Suppressor macrophage (primary cell): ENCODE data around the gene MAPK6.
"Not testable (repeated sequence)": the region's sequence is repeated elsewhere in the genome, so short reads cannot be mapped to it uniquely, and the experiment has no call there.

Experiments
- DNase-seq, 4 experiments: peaks; one replicate each; pipeline ENCODE4 v3.0.0-alpha.2; 2020 to 2022
- total RNA-seq, 17 experiments: gene quantifications; one replicate each; lab custom pipeline; 2026; ENCODE audit warnings: mixed read lengths in 6 of 17, inconsistent platforms in 3 of 17; lab: John Stamatoyannopoulos, UW

The MAPK6 gene
- 64.4 to 223 (median 124) reads per million in 17 experiments for total RNA-seq

DNA sequence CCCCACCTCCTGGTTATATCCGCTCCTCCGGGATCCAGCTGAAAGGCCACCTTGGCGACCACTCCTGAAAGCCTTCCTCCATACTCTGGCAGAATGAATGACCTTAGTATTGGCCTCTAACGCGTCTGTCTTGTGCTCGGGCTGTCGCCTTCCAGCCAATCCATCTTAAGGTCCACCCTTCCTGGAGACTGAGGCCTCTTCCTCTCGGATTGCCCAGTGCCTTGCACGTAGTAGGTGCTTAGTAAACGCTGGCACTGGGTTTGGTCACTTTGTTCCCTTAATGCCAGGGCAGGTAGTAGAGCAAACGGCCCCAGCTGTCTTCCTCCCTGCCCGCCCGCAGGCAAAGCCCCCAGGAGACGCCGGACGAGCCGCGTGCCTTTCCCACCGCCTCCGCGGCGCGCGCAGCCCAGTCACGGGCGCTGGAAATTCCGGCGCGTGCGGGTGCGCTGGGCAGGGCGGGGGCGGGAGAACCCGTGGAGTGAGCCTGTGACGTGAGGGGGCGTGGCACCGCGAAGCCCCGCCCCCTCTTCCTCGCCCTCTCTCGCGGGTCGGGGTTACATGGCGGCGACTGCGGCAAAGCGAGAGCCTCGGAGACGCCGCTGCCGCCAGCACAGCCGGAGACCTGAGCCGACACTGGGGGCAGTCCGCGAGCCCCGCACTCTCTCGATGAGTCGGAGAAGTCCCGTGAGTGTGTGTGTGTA is at the start of gene MAPK6:
Gene MAPK6 (plus strand): TSS at position 527 of the 701 bp plus-strand sequence. CDS start 27,242 bp downstream, outside the sequence.
- DNase-seq, result peak; percentile 96 to 98 (median 98)

DNA sequence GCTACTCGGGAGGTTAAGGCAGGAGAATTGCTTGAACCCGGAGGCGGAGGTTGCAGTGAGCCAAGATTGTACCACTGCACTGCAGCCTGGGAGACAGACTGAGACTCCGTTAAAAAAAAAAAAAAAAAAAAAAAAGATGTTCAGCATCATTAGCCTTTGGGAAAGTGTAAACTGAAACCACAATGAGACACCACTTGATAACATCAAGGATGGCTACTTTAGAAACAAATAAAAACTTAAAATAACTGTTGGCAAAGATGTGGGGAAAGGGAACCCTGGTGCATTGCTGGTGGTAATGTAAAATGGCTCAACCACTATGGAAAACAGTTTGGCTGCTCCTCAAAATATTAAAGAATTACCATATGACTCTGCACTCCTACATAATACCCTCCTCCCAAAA is 49.3 kb upstream of the MAPK6 start:
- DNase-seq, result no peak

DNA sequence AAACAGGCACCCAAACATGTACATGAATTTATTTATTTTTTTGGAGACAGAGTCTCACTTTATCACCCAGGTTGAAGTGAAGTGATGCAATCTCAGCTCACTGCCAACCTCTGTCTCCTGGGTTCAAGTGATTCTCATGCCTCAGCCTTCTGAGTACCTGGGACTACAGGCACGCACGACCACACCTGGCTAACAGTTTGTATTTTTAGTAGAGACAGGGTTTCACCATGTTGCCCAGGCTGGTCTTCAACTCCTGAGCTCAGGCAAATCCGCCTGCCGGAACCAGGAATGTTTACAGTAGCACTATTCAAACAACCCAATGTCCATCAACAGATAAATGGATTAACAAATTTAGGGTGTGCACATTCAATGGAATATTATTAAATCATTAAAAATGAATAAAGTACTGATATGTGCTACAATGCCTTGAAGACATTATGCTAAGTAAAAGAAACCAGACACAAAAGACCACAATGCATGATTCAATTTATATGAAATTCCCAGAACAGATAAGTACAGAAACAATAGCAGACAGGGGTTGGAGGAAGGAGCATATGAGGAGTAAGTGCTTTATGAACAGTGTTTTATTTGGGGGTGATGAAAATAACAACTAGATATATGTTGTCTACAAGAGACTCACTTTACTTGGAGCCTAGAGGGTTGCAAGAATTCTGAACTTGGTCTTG is 48.7 kb upstream of the MAPK6 start:
- no peak for DNase-seq

GRCh38 chr15:51971032-51971374 is 48.0 kb upstream of the MAPK6 start:
- no peak for DNase-seq

GRCh38 chr15:51971375-51972133 is 47.5 kb upstream of the MAPK6 start, which contains the start of gene LEO1:
TSS of gene LEO1 (minus strand) at chr15:51971778. CDS start at chr15:51971745, 33 bp downstream.
- DNase-seq, result peak; percentile 96 to 99 (median 97)

DNA sequence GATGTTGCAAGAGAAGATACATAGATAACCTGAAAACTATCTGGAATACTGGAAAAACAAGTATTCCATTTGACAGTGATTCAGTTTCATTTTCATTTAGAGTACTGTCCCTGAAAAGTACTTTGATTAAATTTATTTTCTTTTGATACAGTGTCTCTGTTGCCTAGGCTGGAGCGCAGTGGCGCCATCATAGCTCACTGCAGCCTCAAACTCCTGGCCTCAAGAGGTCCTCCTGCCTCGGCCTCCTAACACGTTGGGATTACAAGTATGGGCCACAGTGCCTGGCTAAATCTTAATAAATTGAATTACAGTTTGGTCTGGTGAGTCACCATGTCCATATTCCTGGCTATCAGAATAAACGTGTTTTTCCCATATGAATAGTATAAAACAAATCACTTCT is 45.8 kb upstream of the MAPK6 start:
- no peak for DNase-seq

GRCh38 chr15:51973775-51974174 is 45.2 kb upstream of the MAPK6 start:
- DNase-seq, result no peak

- peak; percentile 64 to 91 (median 81) for DNase-seq
These were observed 36.8 kb upstream of the MAPK6 start for GRCh38 chr15:51982013-51982769.

DNA sequence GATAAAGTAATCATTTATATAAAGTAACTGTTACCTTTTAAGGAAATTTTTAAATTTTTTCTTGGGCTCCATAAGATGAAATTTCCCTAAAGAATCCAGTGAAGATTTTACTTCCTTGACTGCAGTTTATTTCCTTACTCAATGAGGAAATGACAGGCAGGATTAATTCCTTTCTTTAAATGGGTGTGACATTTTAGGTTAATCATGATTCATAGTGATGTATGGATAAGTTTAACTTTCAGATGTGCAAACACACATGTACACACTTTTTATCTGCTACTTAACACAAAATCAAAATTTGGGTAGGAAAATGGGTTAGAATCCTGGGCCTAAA is 36.3 kb upstream of the MAPK6 start:
- peak in 1 of 4 experiments; percentile 6 for DNase-seq

DNA sequence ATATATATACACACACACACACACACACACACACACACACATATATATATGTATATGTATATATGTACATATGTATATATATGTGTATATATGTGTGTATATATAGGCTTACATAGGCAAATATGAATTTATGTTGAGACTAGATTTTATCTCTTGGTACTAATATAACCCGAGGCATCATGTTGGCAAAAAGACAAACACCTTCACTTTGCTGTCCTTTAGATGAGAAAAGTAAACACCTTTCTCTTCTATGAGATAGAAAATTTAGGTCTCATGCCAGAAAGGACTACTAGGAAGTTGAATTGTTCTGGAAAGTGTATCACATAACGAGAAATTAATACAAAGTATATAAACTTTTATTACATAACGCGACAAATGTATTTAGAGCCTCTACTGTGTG is 27.9 kb upstream of the MAPK6 start:
- no peak for DNase-seq

GRCh38 chr15:51992953-51993352 is 26.1 kb upstream of the MAPK6 start:
- DNase-seq, result no peak

- no peak for DNase-seq
These were observed 16.7 kb upstream of the MAPK6 start for GRCh38 chr15:52002351-52002750.

GRCh38 chr15:52003089-52003488 is 15.9 kb upstream of the MAPK6 start:
- not testable (repeated sequence) for DNase-seq

DNA sequence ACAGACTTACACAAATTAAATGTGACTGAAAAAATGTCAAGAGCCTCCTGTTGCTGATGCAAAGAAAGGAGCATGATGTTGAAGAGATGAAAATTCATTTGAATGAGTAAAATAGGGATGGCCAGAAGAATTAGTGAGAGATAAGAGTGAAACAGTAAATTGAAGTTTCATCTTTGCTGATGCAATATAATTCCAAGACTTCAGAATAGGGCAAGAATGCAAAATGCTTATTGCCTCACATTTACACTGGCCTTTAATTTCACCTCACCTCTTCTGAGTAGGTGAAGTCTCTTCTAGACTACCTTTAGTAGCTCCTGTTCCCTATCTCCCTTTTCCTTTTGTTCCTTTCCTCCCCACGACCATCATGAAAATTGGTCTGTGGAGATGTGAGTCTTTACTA is 15.3 kb upstream of the MAPK6 start:
- DNase-seq, result no peak

GRCh38 chr15:52004806-52005205 is 14.2 kb upstream of the MAPK6 start:
- DNase-seq, result no peak

- peak in 3 of 4 experiments; percentile 21 to 55 (median 46) for DNase-seq
These were observed 13.0 kb upstream of the MAPK6 start for GRCh38 chr15:52005748-52006701.

DNA sequence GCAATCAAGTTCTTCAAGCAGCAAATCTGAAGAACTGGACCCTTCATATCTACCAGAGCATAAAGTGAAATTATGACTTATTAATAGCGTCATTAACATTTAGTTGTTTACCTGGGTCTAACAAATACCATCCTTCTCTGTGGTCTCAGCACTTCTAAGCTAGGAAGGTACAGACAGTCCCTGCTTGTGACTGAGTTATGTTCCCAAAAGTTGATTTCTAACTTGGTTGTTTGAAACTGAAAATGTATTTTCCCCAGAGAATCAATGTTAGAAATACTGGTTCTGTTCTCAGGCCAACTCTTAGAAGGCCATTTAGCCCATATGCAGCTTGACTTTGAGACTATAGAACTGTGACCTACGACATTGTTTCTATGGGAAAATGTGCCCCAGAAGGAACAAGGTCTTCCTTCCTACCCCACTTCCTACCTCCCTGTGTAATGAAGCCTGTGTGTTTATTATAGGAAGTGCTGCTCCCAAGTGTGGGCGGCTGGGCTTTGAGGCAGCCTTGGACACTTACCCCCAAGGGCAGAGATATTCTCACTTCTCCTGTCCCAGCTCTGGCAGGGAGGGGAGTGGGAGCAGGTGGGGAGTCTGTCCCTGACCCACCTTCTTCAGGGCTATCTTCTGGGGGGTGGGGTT is 12.2 kb upstream of the MAPK6 start:
- peak; percentile 54 to 82 (median 78) for DNase-seq

- DNase-seq, result no peak
These were observed 10.7 kb upstream of the MAPK6 start for GRCh38 chr15:52008359-52008697.

- peak in 3 of 4 experiments; percentile 22 to 49 (median 40) for DNase-seq
These were observed 10.2 kb upstream of the MAPK6 start for GRCh38 chr15:52008698-52009434.
